Panc1 (cell line): ENCODE data around the gene TREM1. TPM values are rescaled to one million over a fixed set of nuclear protein-coding genes. Genes with fewer than 3 reads are reported as not detected.

Experiments
- ATAC-seq: fragments of 200-7000 bp; cut with Tn5 transposase; 2 replicates; pipeline ENCODE4 v1.9.1; 2020; ENCODE audit warnings: mild to moderate bottlenecking, moderate library complexity
- Bru-seq: library from RNA; stranded (reverse); fragments of 400-500 nt; gene quantifications from one replicate; lab custom pipeline; 2021; lab: Mats Ljungman, UMichigan
- BruChase-seq, 2 experiments: library from RNA; stranded (reverse); fragments of 400-500 nt; gene quantifications; one replicate each; lab custom pipeline; 2021; lab: Mats Ljungman, UMichigan
- BruUV-seq: library from RNA; stranded (reverse); fragments of 400-500 nt; replicated peaks from 2 replicates; lab custom pipeline; 2021; lab: Mats Ljungman, UMichigan
- CTCF ChIA-PET: fragments of 300-600 bp; sonication (Branson Sonifier 250); formaldehyde crosslinking; loops from one replicate; lab custom pipeline; 2022; ENCODE audit warnings: antibody characterized with exemption; lab: Charles Lee
- POLR2A ChIA-PET: fragments of 300-600 bp; sonication (Branson Sonifier 250); formaldehyde crosslinking; loops from one replicate; lab custom pipeline; 2022; ENCODE audit warnings: antibody characterized with exemption; lab: Charles Lee
- DNase-seq: peaks from one replicate; pipeline ENCODE4 v3.0.0-alpha.2; 2010; ENCODE audit warnings: low read depth, low spot score
- H3K27ac ChIP-seq: 2 replicates; pipeline ENCODE4 v1.5.1; 2011; ENCODE audit warnings: mild to moderate bottlenecking, low read length, inconsistent platforms
- H3K27me3 ChIP-seq: fragments of 200-500 bp; sonication (Bioruptor generic); 2 replicates; pipeline ENCODE4 v1.6.0; 2014; ENCODE audit warnings: low read length, inconsistent platforms; ENCODE audit not compliant: control insufficient read depth, insufficient read depth
- H3K36me3 ChIP-seq: fragments of 200-500 bp; sonication (Bioruptor generic); 2 replicates; pipeline ENCODE4 v1.5.1; 2014; ENCODE audit warnings: inconsistent platforms, mild to moderate bottlenecking, low read length, moderate library complexity; ENCODE audit not compliant: control insufficient read depth, insufficient read depth
- H3K4me1 ChIP-seq: 2 replicates; pipeline ENCODE4 v1.5.1; 2011; ENCODE audit warnings: inconsistent platforms, mild to moderate bottlenecking, low read length, moderate library complexity; ENCODE audit not compliant: control insufficient read depth, insufficient read depth
- H3K4me3 ChIP-seq, 2 experiments: 2 replicates each; pipeline ENCODE4 v1.5.1; 2011 to 2012; ENCODE audit warnings: low read depth in 2 of 2, low read length in 2 of 2, mild to moderate bottlenecking in 2 of 2, inconsistent platforms in 1 of 2, moderate library complexity in 1 of 2
- H3K9me3 ChIP-seq: fragments of 200-500 bp; sonication (Bioruptor generic); 2 replicates; pipeline ENCODE4 v1.5.1; 2014; ENCODE audit warnings: low read depth, mild to moderate bottlenecking, inconsistent platforms, low read length, moderate library complexity; ENCODE audit not compliant: control insufficient read depth, insufficient read depth
- POLR2AphosphoS5 ChIP-seq: IDR thresholded peaks from 2 replicates; pipeline ENCODE4 v1.6.1; 2012; ENCODE audit warnings: mild to moderate bottlenecking, low read depth, low read length, moderate library complexity
- SIN3A ChIP-seq: IDR thresholded peaks from 2 replicates; pipeline ENCODE4 v1.6.1; 2012; ENCODE audit warnings: low read depth, mild to moderate bottlenecking, low read length, moderate library complexity, borderline replicate concordance; ENCODE audit not compliant: insufficient read depth
- TCF7L2 ChIP-seq: IDR thresholded peaks from 2 replicates; pipeline ENCODE4 v1.6.1; 2011; ENCODE audit warnings: mild to moderate bottlenecking, low read depth, low read length, inconsistent platforms
- in situ Hi-C: cut with HindIII; loops from 2 replicates; pipeline ENCODE4 v1.10.0; 2016; ENCODE audit warnings: low sequenced_read_pairs, low pct_unique_long_range_greater_than_20kb
- intact Hi-C: fragments of 100-400 bp; cut with micrococcal nuclease; formaldehyde crosslinking; loops from one replicate; pipeline ENCODE4 v1.10.0; 2022; ENCODE audit not compliant: unreplicated experiment
- long read RNA-seq: library from polyadenylated mRNA; unstranded; transcript quantifications from one replicate; pipeline ENCODE4 v2.0.0, GENCODE V29; 2021; ENCODE audit not compliant: unreplicated experiment
- polyA plus RNA-seq: library from polyadenylated mRNA; unstranded; fragments of >200 nt; gene quantifications from one replicate; pipeline ENCODE4 v1.2.1, GENCODE V29; 2012; ENCODE audit warnings: missing spikeins; ENCODE audit not compliant: insufficient read length
- total RNA-seq: library from RNA; stranded (reverse); gene quantifications from one replicate; pipeline ENCODE4 v1.2.1, GENCODE V29; 2021; ENCODE audit not compliant: unreplicated experiment
- TF ChIP-seq, protein P1 (sequence below): fragments of 450-650 bp; IDR thresholded peaks from 2 replicates; pipeline ENCODE4 v1.5.1; 2017; ENCODE audit warnings: mild to moderate bottlenecking
- TF ChIP-seq, protein P2 (sequence below), 2 experiments: IDR thresholded peaks; 2 replicates each; pipeline ENCODE4 v1.6.1; 2011 to 2012; ENCODE audit warnings: low read depth in 2 of 2, control low read depth in 1 of 2, low read length in 1 of 2, mild to moderate bottlenecking in 1 of 2, moderate library complexity in 1 of 2; ENCODE audit not compliant: insufficient read depth in 1 of 2

The TREM1 gene
- total RNA-seq (not detected), Bru-seq, nascent RNA (not detected), BruChase-seq, experiment 1, labeled RNA remaining after a 2-hour chase (not detected), BruChase-seq, experiment 2, labeled RNA remaining after a 6-hour chase (percentile 5 among the genes with signal in this experiment)
- not detected for polyA plus RNA-seq
- long read RNA-seq: 0 reads

DNA sequence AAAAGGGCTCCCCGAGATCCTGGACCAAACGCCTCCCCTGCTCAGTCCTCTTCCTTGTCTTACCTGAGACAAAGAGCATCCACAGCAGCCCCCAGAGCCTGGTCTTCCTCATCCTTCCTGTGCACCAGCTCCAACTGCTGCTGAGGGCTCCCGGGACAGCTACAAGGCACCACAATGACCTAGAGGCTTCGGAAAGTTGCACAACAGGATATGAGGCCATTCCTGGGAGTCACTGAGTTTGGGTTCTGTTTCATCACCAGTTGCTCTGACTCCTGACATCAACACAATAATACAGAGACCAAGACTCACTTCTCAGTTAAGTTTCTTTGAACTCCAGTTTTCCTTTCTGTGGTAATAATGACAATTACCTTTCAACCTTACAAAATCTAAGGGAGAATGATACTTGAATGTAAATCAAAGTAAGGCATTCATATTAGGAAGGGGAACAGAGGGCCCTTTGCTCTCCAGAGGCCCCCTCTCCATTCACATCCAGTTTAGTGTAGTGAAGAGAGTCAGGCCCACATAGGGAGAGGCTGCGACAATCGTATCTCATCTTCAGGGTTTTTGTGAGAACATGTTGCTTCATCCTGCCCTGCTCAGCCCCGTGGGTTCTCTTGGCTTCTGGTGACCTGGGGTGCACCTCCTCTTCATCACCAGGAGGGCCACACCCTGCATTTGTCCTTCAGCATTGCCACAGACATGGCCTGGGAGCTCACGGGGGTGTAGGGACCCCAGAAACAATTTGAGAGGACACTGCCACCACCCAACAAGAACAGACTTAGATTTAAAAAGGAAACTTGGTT is at the start of gene TREM1:
TREM1 (minus strand) TSS at position 139 of the 803 bp plus-strand sequence; CDS start at position 112, 27 bp downstream.
- in situ Hi-C loops (no loop called here), intact Hi-C loops (no loop called here)
- no peak within 1 kb of the TSS for H3K27ac ChIP-seq
- BruUV-seq: no TSS peak
- TF ChIP-seq, protein P1, sequence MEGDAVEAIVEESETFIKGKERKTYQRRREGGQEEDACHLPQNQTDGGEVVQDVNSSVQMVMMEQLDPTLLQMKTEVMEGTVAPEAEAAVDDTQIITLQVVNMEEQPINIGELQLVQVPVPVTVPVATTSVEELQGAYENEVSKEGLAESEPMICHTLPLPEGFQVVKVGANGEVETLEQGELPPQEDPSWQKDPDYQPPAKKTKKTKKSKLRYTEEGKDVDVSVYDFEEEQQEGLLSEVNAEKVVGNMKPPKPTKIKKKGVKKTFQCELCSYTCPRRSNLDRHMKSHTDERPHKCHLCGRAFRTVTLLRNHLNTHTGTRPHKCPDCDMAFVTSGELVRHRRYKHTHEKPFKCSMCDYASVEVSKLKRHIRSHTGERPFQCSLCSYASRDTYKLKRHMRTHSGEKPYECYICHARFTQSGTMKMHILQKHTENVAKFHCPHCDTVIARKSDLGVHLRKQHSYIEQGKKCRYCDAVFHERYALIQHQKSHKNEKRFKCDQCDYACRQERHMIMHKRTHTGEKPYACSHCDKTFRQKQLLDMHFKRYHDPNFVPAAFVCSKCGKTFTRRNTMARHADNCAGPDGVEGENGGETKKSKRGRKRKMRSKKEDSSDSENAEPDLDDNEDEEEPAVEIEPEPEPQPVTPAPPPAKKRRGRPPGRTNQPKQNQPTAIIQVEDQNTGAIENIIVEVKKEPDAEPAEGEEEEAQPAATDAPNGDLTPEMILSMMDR: no peak
- no peak for TF ChIP-seq POLR2AphosphoS5
- TF ChIP-seq, protein P2, sequence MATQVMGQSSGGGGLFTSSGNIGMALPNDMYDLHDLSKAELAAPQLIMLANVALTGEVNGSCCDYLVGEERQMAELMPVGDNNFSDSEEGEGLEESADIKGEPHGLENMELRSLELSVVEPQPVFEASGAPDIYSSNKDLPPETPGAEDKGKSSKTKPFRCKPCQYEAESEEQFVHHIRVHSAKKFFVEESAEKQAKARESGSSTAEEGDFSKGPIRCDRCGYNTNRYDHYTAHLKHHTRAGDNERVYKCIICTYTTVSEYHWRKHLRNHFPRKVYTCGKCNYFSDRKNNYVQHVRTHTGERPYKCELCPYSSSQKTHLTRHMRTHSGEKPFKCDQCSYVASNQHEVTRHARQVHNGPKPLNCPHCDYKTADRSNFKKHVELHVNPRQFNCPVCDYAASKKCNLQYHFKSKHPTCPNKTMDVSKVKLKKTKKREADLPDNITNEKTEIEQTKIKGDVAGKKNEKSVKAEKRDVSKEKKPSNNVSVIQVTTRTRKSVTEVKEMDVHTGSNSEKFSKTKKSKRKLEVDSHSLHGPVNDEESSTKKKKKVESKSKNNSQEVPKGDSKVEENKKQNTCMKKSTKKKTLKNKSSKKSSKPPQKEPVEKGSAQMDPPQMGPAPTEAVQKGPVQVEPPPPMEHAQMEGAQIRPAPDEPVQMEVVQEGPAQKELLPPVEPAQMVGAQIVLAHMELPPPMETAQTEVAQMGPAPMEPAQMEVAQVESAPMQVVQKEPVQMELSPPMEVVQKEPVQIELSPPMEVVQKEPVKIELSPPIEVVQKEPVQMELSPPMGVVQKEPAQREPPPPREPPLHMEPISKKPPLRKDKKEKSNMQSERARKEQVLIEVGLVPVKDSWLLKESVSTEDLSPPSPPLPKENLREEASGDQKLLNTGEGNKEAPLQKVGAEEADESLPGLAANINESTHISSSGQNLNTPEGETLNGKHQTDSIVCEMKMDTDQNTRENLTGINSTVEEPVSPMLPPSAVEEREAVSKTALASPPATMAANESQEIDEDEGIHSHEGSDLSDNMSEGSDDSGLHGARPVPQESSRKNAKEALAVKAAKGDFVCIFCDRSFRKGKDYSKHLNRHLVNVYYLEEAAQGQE (IDR thresholded peaks at IDR 0.05; ENCODE audit: insufficient read depth in 1 of 2, low read depth in 2 of 2, low read length in 1 of 2): no peak
- no peak for TF ChIP-seq SIN3A
- TF ChIP-seq TCF7L2: no peak
- ChIA-PET POLR2A (no interaction called here), CTCF (no interaction called here)
- no peak for DNase-seq
- peaks cover 16% of the 10 kb centered on the region for H3K27me3 ChIP-seq
- no peak for ATAC-seq
- H3K9me3 ChIP-seq: no peaks in the 10 kb centered on the region
- H3K4me3 ChIP-seq: no peak within 1 kb of the TSS
- H3K4me1 ChIP-seq: no peaks in the 10 kb centered on the region
- H3K36me3 ChIP-seq: no peaks in the 10 kb centered on the region

DNA sequence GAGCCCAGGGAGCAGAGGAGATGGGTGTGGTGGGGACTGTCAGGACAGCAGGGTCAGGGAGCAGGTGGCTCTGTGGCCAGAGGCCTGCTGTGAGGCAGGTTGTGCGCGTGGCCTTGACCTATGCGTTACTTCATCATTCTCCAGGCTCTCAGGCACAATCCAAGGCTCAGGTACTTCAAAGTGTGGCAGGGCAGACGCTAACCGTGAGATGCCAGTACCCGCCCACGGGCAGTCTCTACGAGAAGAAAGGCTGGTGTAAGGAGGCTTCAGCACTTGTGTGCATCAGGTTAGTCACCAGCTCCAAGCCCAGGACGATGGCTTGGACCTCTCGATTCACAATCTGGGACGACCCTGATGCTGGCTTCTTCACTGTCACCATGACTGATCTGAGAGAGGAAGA is 49.5 kb upstream of the TREM1 start:
- Histone ChIP-seq H3K27ac (no peak overlapping the region), H3K4me1 (no peaks in the 10 kb centered on the region), H3K9me3 (no peaks in the 10 kb centered on the region), H3K4me3 (no peak overlapping the region), H3K36me3 (no peaks in the 10 kb centered on the region), H3K27me3 (peaks cover 18% of the 10 kb centered on the region)
- CTCF ChIA-PET: no interaction called here
- intact Hi-C loops (no loop called here), in situ Hi-C loops (no loop called here)
- POLR2A ChIA-PET: no interaction called here
- DNase-seq (no peak), ATAC-seq (no peak)
- no TSS peak for BruUV-seq
- TF ChIP-seq SIN3A (no peak), TCF7L2 (no peak), POLR2AphosphoS5 (no peak)
- TF ChIP-seq, protein P2 (IDR thresholded peaks at IDR 0.05; ENCODE audit: insufficient read depth in 1 of 2, low read depth in 2 of 2, low read length in 1 of 2): no peak
- TF ChIP-seq, protein P1: no peak
